NCI-H82 treated with DMSO at 0.1 percent for 48 hours (cell line): ENCODE measurements around the gene SKIDA1.
"Not testable (repeated sequence)": the region's sequence is repeated elsewhere in the genome, so short reads cannot be mapped to it uniquely, and the experiment has no call there.

Source experiments
- DNase-seq: peaks from one replicate; lab custom pipeline; 2025; ENCODE audit not compliant: unreplicated experiment; lab: John Stamatoyannopoulos, UW

The SKIDA1 gene

DNA sequence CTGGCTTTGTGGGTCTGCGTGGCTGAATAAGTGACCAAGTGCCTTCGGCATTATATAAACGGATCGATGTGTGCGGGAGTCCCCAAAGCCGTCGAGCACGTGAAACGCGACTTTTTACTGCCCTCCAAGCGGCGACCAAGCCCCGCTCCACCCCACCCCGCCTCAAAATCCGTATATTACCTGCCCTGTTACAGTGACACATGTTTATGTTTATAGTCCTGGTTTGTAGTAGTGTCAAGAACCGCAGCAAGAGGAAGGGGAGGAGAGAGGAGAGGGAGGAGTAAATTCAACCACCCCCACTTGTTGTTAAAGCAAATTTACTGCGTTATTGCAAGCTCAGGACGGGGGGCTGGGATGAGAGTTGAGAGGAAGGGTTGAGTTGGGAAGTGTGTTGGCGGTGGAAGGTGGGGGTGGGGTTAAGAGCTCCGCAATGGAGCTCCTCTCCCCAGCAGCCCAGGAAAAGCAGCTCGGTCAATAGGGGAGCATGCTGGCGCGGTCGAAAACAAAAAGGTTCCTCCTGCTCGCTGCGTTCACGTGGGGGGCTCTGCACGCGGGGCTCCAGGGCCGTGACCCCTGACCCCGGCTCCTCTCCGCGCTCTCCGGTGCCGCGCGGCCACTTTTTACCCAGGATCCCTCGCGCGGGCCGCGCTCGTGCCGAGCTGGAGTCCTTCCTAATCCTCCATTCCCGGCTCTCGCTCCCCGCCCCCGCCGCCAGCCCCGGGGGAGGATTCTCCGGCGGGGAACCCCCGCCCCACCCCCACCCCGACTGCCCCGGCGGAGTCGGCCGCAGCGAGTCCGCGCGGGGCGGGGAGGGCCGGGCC, at the start of gene SKIDA1:
Gene SKIDA1, minus strand, starts transcription at position 316 of the 821 bp plus-strand sequence. CDS start 7,860 bp downstream, outside the sequence.
- peak; percentile 75 for DNase-seq

DNA sequence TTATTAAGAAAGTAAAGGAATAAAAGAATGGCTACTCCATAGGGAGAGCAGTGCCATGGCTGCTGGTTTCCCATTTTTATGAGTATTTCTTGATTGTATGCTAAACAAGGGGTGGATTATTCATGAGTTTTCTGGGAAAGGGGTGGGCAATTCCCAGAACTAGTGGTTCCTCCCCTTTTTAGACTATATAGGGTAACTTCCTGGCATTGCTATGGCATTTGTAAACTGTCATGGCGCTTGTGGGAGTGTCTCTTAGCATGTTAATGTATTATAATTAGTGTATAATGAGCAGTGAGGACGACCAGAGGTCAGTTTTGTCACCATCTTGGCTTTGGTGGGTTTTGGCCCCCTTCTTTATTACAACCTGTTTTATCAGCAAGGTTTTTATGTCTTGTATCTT, 49.0 kb upstream of the SKIDA1 start:
- DNase-seq, result not testable (repeated sequence)

DNA sequence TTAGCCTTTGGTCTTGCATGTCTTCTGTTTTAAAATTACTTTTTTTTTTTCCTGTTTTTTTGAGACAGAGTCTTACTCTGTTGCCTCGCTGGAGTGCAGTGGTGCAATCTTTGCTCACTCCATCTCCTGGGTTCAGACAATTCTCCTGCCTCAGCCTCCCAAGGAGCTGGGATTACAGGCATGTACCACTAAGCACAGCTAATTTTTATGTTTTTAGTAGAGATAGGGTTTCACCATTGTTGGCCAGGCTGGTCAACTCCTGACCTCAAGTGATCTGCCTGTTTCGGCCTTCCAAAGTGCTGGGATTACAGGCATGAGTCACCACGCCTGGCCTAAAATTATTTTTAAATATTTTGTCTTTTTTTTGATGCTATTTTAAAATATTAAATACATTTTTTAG, 47.1 kb upstream of the SKIDA1 start:
- no peak for DNase-seq

DNA sequence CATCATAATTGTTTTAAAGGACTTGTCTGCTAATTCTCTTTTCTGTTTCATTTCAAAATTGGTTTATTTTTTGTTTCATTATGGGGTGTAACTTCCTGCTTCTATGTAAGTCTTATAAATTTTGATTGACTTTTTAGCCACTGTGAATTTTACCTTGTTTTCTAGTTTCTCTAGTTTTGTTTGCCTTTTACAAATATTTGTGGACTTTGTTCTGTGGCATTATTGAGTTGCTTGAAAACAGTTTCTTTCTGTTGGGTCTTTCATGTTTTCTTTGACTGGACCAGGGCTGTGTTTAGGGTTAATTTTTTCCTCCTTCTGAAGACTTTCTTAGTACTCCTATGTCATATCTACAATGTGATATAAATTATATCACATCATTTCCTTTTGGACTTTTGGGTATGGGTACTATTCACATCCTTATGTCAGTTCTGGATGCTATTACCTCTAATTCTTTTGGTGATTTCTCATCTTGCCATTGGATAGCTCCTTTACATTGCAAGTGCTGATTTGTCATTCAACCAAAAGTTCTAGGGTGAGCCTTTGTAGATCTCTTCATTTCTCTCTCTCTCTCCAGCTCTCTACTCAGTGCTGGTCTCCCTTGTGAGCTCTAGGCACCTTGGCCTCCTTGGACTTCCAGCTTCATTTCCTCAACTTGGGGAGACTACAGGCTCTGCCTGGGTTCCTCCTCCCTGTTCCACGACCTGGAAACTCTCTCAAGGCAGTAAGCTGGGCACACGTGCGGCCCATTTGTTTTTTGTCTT, 45.5 kb upstream of the SKIDA1 start:
- DNase-seq, result no peak

DNA sequence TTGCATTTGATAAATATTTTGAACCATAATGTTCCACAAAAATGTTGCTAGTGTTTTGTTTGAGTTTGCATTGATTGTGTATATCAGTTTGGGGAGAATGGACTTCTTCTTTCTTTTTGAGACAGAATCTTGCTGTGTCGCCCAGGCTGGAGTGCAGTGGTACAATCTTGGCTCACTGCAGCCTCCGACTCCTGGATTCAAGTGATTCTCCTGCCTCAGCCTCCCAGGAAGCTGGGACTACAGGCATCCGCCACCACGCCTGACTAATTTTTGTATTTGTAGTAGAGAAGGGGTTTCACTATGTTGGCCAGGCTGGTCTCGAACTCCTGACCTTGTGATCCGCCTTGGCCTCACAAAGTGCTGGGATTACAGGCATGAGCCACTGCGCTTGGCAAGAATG, 33.5 kb upstream of the SKIDA1 start:
- DNase-seq, result not testable (repeated sequence)

DNA sequence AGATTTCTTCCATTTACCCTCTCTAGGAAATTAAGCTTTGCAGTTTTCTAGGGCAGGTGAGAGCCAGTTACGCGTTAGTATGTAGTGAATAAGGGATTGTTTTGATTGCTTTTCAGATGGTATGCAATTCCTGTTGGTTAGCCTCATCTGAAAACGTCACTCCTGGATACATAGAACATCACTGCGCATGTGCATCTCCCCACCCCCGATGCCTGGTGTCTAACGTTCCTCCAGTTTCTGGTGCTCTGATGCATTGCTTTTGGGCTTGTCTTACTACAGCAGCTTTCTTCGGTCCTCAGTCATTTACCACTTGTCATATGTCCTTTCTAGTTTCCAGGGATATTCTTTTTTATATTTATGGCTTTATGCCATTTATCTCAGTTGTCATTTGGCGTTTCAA, 31.0 kb upstream of the SKIDA1 start:
- no peak for DNase-seq

DNA sequence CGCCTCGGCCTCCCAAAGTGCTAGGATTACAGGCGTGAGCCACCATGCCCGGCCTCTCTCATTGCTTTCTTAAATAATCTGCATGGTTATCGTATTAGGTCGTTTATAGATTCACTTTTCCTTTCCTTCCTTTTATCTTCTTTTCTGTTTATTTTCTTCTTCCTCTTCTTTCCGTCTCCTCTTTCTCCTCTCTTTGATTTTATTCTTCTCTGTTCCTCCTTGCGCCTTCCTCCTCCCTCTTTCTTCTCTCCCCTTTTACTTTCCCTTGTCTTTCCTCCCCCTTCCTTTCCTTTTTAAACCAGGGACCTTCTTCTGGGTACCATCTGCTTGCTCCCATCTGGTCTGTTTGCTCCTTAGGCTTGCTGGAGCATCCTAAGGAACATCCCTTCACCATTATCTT, 27.2 kb upstream of the SKIDA1 start:
- no peak for DNase-seq

DNA sequence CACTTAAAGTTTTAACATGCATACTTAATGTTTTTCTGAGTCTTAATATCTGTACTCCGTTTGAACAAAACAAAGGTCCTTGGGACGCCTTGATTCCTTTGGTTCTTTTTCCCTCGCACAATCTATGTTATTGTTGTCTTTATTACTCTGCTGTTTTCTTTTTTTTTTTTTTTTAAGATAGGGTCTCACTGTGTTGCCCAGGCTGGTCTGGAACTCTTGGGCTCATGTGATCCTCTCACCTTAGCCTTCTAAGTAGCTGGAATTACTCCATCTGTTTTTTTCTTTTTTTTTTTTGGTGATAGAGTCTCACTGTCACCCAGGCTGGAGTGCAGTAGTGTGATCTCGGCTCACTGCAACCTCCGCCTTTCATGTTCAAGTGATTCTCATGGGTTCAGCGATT, 21.8 kb upstream of the SKIDA1 start:
- no peak for DNase-seq

DNA sequence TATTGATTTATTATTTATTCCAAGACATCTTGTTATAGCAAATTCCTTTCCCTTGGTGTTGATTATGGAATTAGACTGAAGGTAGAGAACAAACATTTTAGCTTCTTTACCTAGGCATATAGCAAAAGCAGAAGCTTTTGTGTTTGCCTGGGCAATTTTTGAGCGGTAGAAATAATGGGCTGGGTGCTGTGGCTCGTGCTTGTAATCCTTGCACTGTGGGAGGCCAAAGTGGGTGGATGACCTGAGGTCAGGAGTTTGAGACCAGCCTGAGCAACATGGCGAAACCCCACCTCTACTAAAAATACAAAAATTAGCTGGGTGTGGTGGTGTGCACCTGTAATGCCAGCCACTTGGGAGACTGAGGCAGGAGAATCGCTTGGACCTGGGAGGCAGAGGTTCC, 15.2 kb upstream of the SKIDA1 start:
- DNase-seq, result not testable (repeated sequence)

DNA sequence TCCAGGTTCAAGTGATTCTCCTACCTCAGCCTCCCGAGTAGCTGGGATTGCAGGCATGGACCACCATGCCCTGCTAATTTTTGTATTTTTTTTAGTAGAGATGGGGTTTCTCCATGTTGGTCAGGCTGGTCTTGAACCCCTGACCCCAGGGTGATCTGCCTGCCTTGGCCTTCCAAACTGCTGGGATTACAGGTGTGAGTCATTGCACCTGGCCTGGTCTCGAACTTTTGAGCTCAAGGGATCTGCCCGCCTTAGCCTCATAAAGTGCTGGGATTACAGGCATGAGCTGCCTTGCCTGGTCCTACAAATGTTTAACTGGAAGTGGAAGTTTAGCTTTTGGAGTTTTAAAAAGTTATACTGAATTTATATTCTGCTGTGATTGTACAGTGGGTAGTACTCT, 11.4 kb upstream of the SKIDA1 start:
- no peak for DNase-seq

DNA sequence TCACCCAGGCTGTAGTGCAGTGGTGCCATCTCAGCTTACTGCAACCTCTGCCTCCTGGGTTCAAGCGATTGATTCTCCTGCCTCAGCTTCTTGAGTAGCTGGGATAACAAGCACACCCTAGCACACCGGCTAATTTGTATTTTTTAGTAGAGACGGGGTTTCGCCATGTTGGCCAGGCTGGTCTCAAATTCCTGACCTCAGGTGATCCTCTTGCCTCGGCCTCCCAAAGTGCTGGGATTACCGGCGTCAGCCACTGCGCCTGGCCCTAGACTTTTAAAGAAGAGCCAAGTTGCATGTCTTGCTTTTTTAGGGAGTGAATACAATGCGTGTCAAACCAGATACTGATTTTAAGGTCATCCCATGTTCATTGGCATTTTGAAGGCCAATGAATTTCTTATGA, 10.5 kb upstream of the SKIDA1 start:
- DNase-seq, result not testable (repeated sequence)

DNA sequence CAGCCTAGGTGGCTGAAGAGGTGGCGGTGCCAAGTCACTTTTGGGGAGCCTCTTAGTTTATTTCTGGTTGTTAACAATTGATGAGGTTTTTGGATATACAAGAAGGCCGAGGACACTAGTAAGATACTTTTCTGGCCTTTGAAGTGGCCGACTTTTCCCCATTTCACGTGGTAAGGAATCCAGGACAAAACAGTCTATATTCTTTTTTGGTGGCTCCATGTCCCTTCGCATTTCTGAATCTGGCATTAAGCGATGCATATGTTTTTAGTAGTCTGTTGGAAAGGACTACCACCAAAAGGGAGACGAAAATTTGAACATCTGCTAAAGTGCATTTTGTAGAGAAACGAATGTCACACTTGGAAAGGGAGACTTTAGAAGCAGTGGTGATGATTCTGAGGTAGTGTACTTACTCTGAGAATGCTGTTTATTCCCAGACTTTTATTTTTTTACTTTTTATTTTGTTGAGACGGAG, 10.0 kb upstream of the SKIDA1 start:
- no peak for DNase-seq

DNA sequence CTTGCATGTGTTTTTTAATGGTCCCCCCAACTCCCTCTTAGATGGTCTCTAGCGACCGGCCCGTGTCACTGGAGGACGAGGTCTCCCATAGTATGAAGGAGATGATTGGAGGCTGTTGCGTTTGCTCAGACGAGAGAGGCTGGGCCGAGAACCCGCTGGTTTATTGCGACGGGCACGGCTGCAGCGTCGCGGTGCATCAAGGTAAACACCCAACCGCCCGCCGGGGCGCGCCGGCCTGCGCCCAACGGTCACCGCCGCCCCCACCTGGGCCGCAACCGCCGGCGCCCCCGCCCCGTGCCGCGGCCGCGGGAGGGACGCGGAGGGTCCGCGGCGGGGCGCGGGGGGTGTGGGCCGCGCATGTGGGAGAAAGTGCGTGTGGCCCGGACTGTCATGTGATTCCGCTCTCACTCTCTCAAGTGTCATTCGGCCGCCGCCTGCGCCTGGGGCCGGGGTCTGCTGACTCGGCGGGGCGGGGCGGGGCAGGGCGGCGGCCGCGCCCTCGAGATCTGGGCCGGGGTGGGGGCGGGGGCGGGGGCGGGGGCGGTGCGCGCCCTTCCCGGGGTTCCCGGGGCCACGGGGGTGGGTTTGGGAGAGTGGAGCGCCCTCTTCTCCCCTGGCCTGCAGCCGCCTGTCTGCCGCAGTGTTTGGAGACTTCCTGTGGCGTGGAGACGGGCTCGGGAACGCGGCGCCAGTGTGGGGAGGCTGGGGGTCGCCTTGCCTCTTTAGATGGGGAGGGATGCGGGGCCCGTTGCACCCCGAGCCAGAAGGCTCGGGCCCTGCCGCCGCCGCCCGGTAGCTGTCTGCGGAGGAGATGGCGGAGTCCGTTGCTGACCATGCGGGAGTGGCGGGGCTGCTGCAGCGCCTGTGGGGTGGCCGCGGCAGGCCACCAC, 9.4 kb upstream of the SKIDA1 start:
- DNase-seq, result no peak

DNA sequence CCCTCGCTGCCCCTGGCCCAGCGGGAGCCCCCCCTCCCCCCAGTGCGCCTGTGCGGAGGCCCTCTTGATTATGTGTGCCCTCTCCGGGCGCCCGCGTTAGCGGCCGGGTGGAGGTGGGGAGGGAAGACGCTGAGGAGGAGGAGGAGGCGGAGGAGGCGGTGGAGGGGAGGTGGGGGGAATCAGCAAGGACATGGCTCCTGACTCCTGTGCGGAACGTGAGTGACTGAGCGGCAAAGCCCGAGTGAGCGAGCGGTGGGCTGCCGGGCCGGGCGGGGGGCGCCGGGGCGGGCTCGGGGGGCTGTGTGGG, 8.8 kb upstream of the SKIDA1 start:
- DNase-seq, result no peak

DNA sequence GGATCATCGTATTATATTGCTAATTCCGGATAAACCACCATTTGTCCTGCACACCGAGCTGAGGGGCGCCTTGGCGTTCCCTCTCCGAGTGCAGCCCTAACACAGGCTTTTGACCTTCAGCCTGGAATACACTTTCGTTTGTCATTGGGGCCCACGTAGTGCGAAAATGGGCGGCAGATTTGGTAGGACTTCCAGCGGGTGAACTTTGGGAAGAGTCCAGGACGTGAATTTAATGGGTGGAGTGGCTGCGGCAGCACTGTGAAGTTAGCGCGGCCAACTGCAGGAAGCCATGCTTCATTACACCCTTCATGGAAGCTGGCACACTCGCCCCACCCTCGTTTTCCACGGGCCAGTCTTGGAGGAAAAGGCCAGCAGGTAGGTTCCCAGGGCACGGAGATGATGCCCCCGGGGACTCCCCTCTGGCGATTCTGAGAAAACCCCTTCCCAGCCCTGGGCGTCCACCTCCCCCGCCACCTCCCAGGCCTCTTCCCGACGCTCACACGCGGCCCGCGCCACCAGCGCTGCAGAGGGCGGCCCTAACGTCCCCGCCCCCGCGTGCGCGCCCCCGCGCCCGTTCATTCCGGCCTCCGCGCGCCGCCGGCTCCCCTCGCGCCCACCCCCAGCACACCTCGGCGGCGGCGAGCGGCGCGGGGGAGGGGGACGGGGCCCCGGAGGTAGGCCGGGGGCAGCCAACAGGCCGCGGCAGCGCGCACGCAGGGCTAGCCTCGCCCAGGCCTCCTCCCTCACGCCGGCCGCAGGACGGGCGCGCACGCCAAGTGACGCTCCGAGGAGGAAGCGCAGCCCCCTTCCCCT, 8.2 kb upstream of the SKIDA1 start, which contains the start of gene MLLT10:
Gene MLLT10, plus strand, starts transcription at position 766 of the 813 bp plus-strand sequence. CDS start 413 bp downstream, outside the sequence.
- peak; percentile 64 for DNase-seq

DNA sequence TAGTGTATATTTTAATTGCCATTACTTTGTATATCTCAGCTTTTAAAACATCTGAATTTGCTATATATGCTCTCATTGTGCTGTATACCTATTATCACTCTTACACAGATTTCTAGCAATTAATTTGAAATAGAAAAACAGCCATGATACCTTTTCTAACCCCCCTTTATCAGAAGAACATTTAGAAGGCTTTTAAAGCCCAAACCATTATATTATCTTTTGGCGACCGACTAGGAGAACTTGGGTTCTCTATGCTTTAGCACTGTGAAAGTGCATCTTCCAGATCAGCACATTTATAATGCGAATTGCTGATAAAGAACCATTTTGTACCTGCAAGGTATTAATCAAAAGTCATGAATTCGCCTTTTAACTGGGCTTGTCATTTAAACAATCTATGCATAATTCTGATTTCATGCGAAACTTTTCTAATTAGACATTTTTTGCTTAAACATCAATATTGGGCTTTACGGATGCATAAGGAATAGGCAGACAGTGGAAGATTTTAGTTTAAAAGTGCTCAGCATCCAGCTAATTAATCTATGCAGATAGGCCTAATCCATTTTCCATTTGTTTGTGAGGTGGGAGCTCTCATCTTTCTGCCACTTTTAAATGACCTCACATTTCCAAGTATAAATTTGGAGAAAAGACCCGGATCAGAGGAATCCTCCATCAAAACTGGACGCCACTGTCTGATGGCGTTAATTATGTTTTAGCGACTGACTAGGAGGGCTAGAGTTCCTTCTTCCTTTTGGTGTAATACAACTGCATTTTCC, 7.4 kb upstream of the SKIDA1 start:
- DNase-seq, result peak; percentile 52

DNA sequence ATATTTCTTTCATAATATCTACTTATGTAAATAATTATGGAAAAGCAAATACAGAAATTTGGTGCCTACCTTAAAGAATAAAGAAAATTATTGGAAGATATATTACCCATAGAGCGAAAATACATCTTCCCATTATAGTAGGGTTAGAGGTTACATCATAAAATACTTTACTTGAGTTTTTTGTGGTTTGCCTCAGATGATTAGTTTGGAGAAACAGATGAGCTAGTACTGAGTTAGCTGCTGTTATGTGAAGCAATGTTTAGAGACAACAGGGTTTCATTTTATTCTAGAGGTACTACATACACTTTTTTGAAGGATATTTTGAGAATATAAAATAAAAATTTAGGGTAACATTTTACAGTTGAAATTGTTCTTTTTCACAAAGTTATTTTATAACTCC, 5.7 kb upstream of the SKIDA1 start:
- DNase-seq, result no peak

DNA sequence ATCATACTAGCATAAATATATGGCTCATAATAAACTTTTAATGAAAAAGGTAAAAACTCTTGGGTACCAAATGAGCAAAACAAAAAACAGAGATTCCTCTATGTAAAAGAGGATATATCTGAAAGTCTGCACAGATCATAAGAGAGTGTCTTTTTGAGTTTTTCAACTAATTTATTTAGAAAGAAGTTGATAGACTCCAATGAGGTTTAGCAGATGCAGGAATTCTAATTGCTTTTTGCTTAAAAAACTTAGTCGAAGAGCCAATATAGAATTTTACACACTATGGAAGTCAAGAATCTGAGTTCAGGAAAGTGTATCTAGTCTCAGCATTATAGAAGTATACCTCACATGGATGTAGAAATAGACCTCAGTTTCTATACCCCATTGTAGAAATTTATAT, 5.2 kb upstream of the SKIDA1 start:
- DNase-seq, result no peak

DNA sequence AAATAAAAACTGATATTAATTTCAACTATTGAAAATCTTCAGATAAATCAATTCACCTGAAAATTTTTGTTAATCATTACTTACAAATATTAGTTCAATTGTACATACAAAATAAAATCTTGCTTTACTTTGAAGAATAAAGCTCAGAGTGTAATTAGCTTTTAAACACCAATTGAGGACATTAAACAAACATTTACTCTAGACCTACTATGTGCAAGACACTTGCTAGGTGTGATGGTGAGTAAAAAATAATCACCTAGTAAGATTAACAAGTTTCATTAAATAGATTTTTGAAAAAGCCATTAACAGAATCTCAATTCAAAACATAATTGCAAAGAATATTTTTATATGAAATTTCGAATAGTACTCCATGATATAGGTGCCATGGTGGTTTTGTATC, 4.7 kb upstream of the SKIDA1 start:
- DNase-seq, result no peak
